Measurements from ENCODE around the gene MARS1.

MARS1 gene

GRCh38 chr12:57474862-57475261 lies 13.0 kb upstream of the MARS1 start:
- no peak overlapping the region for H3K4me3 ChIP-seq (ENCODE audit: low read length)
- DNase-seq (ENCODE audit: low read depth) = no peak
- TF ChIP-seq, protein P1, sequence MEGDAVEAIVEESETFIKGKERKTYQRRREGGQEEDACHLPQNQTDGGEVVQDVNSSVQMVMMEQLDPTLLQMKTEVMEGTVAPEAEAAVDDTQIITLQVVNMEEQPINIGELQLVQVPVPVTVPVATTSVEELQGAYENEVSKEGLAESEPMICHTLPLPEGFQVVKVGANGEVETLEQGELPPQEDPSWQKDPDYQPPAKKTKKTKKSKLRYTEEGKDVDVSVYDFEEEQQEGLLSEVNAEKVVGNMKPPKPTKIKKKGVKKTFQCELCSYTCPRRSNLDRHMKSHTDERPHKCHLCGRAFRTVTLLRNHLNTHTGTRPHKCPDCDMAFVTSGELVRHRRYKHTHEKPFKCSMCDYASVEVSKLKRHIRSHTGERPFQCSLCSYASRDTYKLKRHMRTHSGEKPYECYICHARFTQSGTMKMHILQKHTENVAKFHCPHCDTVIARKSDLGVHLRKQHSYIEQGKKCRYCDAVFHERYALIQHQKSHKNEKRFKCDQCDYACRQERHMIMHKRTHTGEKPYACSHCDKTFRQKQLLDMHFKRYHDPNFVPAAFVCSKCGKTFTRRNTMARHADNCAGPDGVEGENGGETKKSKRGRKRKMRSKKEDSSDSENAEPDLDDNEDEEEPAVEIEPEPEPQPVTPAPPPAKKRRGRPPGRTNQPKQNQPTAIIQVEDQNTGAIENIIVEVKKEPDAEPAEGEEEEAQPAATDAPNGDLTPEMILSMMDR (conservative IDR thresholded peaks at IDR 0.05; ENCODE audit: low read length) = no peak

DNA sequence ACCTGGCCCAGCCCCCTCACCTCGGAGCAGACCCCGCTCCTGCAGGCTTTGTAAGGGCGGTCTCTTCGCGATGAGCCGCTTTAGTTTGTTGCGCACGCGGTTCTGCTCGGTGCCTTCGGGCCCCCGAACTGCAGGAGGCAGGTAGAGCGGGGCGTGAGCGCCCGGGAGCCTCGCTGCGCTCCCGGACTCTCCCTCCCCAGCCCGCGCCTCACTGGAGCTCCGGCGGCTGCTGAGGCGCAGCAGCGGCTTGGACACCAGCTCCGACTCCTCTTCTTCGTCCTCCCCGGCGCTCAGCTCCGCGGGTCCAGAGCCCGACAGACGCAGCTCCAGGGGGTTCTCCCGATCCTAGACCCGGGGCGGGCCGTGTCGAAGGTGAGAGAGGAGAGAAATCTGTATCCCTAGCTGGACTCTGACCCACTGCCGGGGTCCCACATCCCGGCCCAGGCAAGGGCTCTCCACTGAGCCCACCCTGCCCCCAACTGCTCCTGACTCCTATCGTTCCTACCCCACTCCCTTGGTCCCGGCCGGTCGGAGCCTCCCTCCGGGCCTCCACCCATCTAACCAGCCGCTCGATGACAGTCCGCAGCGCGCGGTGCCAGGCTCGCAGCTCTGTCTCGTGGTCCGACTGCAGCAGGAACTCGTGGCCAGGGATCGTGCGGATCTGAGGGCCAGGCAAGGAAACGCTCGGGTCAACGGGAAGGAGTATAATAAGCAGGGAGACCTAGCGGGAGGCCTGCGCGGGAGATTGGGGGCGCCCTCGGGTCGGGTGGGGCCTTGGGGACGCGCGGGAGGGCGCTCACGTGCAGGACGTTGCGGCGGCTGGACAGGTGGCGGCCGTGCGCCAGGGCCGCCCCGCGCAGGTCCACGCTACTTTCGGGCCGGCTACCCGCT lies 12.4 kb upstream of the MARS1 start:
- DNase-seq (ENCODE audit: low read depth) = peak; percentile 28
- TF ChIP-seq, protein P1 (conservative IDR thresholded peaks at IDR 0.05; ENCODE audit: low read length) = no peak
- peak overlapping the region; percentile 20 for H3K4me3 ChIP-seq (ENCODE audit: low read length)

DNA sequence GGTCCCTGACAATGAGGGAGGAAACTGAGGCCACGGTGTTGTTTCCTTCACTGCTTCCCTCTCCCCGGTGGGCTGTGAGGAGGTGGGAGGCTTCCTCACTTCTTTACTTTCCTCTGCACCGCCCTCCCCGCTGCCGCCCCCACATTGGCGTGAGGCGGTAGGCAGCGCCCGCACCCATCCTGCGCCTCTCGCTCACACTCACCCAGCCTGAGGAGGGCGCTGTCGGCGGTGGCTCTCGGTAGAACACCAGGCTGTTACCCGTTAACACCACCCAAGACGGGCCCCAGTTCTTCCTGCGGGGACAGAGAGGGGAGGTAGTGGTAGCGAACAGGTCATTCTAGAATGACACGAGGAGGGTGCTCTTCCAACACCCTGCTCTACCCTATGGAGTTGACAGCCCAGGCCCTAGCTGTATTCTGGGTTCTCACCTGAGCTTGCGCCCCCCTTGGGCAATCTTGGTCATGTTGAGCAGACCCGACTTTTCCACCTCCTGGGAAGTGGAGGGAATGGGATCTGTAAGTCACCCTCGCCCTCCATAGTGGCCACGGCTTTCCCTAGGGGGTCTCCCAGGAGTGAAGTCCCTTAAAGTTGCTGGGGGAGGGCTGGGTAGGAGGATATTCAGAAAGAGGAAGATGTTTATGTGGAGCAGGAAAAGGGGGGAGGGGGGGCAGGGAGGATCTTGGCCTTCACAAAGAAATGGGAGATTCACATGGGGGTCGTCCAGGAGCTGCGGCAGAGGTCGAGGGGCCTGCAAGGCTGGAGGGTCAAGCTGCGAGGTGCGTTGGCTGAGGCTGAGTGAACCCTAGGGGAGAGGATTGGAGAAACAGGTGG lies 11.5 kb upstream of the MARS1 start:
- no peak for DNase-seq (ENCODE audit: low read depth)
- H3K4me3 ChIP-seq (ENCODE audit: low read length) = no peak overlapping the region
- TF ChIP-seq, protein P1 (conservative IDR thresholded peaks at IDR 0.05; ENCODE audit: low read length) = no peak; the same call in 1 of the 2 replicates

GRCh38 chr12:57476993-57477709 lies 10.7 kb upstream of the MARS1 start:
- TF ChIP-seq, protein P1 (conservative IDR thresholded peaks at IDR 0.05; ENCODE audit: low read length) = no peak
- H3K4me3 ChIP-seq (ENCODE audit: low read length) = no peak overlapping the region
- DNase-seq (ENCODE audit: low read depth) = no peak

DNA sequence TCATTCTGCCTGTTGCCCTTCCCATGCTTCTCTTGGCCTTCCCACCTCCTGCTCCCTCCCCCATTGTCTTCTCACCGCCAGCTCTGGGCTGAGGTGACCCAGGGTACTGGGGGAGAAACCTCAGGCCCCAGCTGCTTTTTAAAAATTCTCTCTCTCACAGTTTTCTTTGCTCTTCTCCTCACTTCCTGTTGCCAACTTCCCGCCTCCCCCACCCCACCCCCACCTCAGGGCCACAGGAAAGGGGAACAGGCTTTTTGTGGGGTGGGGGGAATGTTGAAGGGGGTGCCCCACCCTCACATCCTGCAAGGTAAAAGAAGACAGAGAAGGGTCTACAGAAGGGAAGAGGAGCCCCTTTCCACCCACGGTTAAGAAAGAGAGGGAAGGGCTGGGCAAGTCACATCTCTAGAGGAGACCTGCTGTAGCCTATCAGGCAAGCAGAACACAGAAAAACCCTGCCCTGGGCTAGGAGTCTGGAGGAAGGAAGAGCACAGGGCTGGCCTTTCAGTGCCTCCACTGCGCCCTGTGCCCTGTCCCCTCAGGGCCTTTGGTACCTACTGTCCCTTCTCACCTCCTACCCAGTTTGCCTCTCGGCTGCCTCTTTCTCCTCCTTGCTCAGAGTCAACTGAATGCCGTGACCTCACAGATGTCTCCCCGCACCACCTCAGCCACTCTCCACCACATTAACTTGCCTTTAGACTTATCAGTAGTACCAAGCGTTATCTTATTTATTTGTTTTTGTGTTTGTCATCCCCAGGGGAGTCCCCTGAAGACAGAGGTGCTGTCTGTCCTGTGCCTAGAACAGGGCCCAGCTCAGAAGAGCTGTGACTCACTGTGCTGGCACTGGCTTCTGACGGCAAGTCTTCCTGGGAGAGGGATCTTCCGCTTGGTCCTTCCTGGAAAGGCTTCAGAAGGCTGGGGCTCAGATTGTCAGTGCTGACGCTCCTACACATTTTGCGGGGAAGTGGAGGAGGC lies 9.9 kb upstream of the MARS1 start:
- H3K4me3 ChIP-seq (ENCODE audit: low read length) = no peak overlapping the region
- no peak for DNase-seq (ENCODE audit: low read depth)

More for the DNA sequence above, 9.9 kb upstream of the MARS1 start:
- TF ChIP-seq, protein P1 (conservative IDR thresholded peaks at IDR 0.05; ENCODE audit: low read length) = no peak
